ENCODE results near the gene ZNF827. TPM values are rescaled to one million over a fixed set of nuclear protein-coding genes. Genes with fewer than 3 reads are reported as not detected.

ZNF827 gene
- total and polyA plus RNA-seq, 9 of the 15 experiments (the other 6 are each of a cell fraction or from before 2014, with no cell fraction given) = 0.07 to 0.40 TPM; not detected in 7

DNA sequence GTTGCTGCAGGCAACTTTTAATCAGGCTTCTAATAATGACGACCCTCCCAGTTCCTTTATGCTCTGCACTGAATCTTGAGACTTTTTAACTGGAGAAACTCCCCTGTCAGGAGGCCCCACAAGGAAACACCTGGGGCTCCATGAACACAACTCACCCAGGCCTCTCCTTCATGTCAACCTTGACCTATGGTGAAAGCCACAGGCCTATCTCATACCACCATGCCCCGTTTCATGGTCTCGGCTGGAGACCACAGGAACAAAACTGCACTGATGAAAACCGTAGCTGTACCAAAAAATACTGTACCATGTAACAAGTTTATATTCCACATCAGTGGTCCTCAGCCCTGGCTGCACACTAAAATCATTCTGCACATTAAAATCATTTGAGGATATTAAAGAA, 57.0 kb downstream of the ZNF827 start (continued):
- TF ChIP-seq, protein P1, sequence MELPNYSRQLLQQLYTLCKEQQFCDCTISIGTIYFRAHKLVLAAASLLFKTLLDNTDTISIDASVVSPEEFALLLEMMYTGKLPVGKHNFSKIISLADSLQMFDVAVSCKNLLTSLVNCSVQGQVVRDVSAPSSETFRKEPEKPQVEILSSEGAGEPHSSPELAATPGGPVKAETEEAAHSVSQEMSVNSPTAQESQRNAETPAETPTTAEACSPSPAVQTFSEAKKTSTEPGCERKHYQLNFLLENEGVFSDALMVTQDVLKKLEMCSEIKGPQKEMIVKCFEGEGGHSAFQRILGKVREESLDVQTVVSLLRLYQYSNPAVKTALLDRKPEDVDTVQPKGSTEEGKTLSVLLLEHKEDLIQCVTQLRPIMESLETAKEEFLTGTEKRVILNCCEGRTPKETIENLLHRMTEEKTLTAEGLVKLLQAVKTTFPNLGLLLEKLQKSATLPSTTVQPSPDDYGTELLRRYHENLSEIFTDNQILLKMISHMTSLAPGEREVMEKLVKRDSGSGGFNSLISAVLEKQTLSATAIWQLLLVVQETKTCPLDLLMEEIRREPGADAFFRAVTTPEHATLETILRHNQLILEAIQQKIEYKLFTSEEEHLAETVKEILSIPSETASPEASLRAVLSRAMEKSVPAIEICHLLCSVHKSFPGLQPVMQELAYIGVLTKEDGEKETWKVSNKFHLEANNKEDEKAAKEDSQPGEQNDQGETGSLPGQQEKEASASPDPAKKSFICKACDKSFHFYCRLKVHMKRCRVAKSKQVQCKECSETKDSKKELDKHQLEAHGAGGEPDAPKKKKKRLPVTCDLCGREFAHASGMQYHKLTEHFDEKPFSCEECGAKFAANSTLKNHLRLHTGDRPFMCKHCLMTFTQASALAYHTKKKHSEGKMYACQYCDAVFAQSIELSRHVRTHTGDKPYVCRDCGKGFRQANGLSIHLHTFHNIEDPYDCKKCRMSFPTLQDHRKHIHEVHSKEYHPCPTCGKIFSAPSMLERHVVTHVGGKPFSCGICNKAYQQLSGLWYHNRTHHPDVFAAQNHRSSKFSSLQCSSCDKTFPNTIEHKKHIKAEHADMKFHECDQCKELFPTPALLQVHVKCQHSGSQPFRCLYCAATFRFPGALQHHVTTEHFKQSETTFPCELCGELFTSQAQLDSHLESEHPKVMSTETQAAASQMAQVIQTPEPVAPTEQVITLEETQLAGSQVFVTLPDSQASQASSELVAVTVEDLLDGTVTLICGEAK (IDR thresholded peaks at IDR 0.05) = no peak
- TF ChIP-seq, protein P1 (CRISPR knock-in tag; IDR thresholded peaks at IDR 0.05) = no peak
- TF ChIP-seq, protein P2, sequence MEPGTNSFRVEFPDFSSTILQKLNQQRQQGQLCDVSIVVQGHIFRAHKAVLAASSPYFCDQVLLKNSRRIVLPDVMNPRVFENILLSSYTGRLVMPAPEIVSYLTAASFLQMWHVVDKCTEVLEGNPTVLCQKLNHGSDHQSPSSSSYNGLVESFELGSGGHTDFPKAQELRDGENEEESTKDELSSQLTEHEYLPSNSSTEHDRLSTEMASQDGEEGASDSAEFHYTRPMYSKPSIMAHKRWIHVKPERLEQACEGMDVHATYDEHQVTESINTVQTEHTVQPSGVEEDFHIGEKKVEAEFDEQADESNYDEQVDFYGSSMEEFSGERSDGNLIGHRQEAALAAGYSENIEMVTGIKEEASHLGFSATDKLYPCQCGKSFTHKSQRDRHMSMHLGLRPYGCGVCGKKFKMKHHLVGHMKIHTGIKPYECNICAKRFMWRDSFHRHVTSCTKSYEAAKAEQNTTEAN (CRISPR knock-in tag; IDR thresholded peaks at IDR 0.05) = no peak
- TF ChIP-seq, protein P3, sequence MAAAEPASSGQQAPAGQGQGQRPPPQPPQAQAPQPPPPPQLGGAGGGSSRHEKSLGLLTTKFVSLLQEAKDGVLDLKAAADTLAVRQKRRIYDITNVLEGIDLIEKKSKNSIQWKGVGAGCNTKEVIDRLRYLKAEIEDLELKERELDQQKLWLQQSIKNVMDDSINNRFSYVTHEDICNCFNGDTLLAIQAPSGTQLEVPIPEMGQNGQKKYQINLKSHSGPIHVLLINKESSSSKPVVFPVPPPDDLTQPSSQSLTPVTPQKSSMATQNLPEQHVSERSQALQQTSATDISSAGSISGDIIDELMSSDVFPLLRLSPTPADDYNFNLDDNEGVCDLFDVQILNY (CRISPR knock-in tag; IDR thresholded peaks at IDR 0.05) = no peak
- TF ChIP-seq, protein P4, sequence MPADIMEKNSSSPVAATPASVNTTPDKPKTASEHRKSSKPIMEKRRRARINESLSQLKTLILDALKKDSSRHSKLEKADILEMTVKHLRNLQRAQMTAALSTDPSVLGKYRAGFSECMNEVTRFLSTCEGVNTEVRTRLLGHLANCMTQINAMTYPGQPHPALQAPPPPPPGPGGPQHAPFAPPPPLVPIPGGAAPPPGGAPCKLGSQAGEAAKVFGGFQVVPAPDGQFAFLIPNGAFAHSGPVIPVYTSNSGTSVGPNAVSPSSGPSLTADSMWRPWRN (IDR thresholded peaks at IDR 0.05; ENCODE audit: low read depth) = no peak
- no peak for TF ChIP-seq POLR2AphosphoS5 (IDR thresholded peaks at IDR 0.05; ENCODE audit: control insufficient read depth, insufficient read depth, low read depth, low read length)
- no peak for TF ChIP-seq ZNF589 (CRISPR knock-in tag; IDR thresholded peaks at IDR 0.05; ENCODE audit: low read depth)
- no peak for TF ChIP-seq DIDO1 (tag; IDR thresholded peaks at IDR 0.05; ENCODE audit: low read depth)
- TF ChIP-seq C11orf30 (IDR thresholded peaks at IDR 0.05; ENCODE audit: low read depth) = no peak
- TF ChIP-seq ZNF165 (CRISPR knock-in tag; IDR thresholded peaks at IDR 0.05; ENCODE audit: borderline replicate concordance) = no peak
- TF ChIP-seq KDM1A (IDR thresholded peaks at IDR 0.05) = no peak
- no peak for TF ChIP-seq SP2 (IDR thresholded peaks at IDR 0.05; ENCODE audit: extremely low read depth, low read depth, low read length, poor library complexity, severe bottlenecking)
- TF ChIP-seq KLF10 (CRISPR knock-in tag; IDR thresholded peaks at IDR 0.05) = no peak
- no peak for TF ChIP-seq MEF2A (IDR thresholded peaks at IDR 0.05; ENCODE audit: control insufficient read depth, low read depth, low read length)
- TF ChIP-seq EHMT2 (IDR thresholded peaks at IDR 0.05) = no peak
- TF ChIP-seq, protein P5, sequence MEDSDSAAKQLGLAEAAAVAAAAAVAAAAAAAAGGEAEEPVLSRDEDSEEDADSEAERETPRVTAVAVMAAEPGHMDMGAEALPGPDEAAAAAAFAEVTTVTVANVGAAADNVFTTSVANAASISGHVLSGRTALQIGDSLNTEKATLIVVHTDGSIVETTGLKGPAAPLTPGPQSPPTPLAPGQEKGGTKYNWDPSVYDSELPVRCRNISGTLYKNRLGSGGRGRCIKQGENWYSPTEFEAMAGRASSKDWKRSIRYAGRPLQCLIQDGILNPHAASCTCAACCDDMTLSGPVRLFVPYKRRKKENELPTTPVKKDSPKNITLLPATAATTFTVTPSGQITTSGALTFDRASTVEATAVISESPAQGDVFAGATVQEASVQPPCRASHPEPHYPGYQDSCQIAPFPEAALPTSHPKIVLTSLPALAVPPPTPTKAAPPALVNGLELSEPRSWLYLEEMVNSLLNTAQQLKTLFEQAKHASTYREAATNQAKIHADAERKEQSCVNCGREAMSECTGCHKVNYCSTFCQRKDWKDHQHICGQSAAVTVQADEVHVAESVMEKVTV (CRISPR knock-in tag; IDR thresholded peaks at IDR 0.05) = no peak

Data from K562 (cell line).